Ureter (tissue), 1 donor: ENCODE measurements around the gene IL17RE. TPM values are rescaled to one million over a fixed set of nuclear protein-coding genes. Genes with fewer than 3 reads are reported as not detected.

Experiments used
- DNase-seq: peaks from one replicate; pipeline ENCODE4 v3.0.0-alpha.2; 2020; ENCODE audit warnings: low spot score
- total RNA-seq: library from RNA; stranded (reverse); gene quantifications from one replicate; pipeline ENCODE4 v1.2.4, GENCODE V29; 2023
- donor health status: DM: yes; HTN: yes; CAD: no.

Gene IL17RE
- total RNA-seq, 1 donor from 2014 or later, result 11.9 TPM

- DNase-seq, result no peak
Observed at GRCh38 chr3:9955611-9956352, 53.1 kb downstream of the IL17RE start.

- no peak for DNase-seq
Observed at GRCh38 chr3:9957214-9957613, 54.6 kb downstream of the IL17RE start.

- no peak for DNase-seq
Observed at GRCh38 chr3:9965200-9965875, 62.7 kb downstream of the IL17RE start.

Other genes starting within 250 kb of the IL17RE start
- 0.29 TPM for gene CPNE9, start 199.0 kb upstream of the IL17RE start, total RNA-seq
- 18.6 TPM for gene BRPF1, start 171.1 kb upstream of the IL17RE start, total RNA-seq
- gene OGG1, start 152.9 kb upstream of the IL17RE start, total RNA-seq, result 25.3 TPM
- 24.3 TPM for gene CAMK1, start 132.9 kb upstream of the IL17RE start, total RNA-seq
- gene TADA3, start 110.4 kb upstream of the IL17RE start, total RNA-seq, result 54.6 TPM
- 166 TPM for gene ARPC4, start 109.8 kb upstream of the IL17RE start, total RNA-seq
- 98.3 TPM for gene TTLL3, start 92.6 kb upstream of the IL17RE start, total RNA-seq
- 33.9 TPM for gene RPUSD3, start 58.8 kb upstream of the IL17RE start, total RNA-seq
- 1.1 TPM for gene CIDEC, start 22.6 kb upstream of the IL17RE start, total RNA-seq
- gene JAGN1, start 12.2 kb upstream of the IL17RE start, total RNA-seq, result 26.6 TPM
- 34.0 TPM for gene IL17RC, start 14.2 kb downstream of the IL17RE start, total RNA-seq
- gene CRELD1, start 31.0 kb downstream of the IL17RE start, total RNA-seq, result 37.0 TPM
- gene PRRT3, start 49.6 kb downstream of the IL17RE start, total RNA-seq, result 3.5 TPM
- 63.1 TPM for gene EMC3, start 84.0 kb downstream of the IL17RE start, total RNA-seq
- 7.9 TPM for gene FANCD2, start 123.6 kb downstream of the IL17RE start, total RNA-seq
- gene FANCD2OS, start 205.4 kb downstream of the IL17RE start, total RNA-seq, result not detected
- gene BRK1, start 212.8 kb downstream of the IL17RE start, total RNA-seq, result 158 TPM
- gene VHL, start 238.9 kb downstream of the IL17RE start, total RNA-seq, result 55.3 TPM